Kidney (tissue), 14 donors: Measurements from ENCODE around the gene MEIS2. TPM values are rescaled to one million over a fixed set of nuclear protein-coding genes. Genes with fewer than 3 reads are reported as not detected.
A peak's percentile ranks its signal among the peaks of the same experiment; 100 is the strongest.

Experiments used
- DNase-seq, 5 donors: peaks; one replicate each; pipeline ENCODE4 v3.0.0-alpha.2; 2013 to 2020
- FAIRE-seq: peaks from 2 replicates; lab custom pipeline; 2012; peaks lifted over from hg19 to GRCh38; lab: Jason Lieb, UNC
- H3K27ac ChIP-seq, 2 donors: one replicate each; pipeline ENCODE4 v1.7.0; 2013; ENCODE audit warnings: low read depth in 2 of 2, low read length in 2 of 2, inconsistent platforms in 1 of 2
- H3K27me3 ChIP-seq: one replicate; pipeline ENCODE4 v1.7.1; 2013; ENCODE audit warnings: low read length, inconsistent platforms; ENCODE audit not compliant: control insufficient read depth, insufficient read depth
- H3K36me3 ChIP-seq, 3 donors: one replicate each; pipeline versions ENCODE4 v1.7.0 to v1.7.1; 2013; ENCODE audit warnings: low read length in 3 of 3, control low read depth in 1 of 3, inconsistent platforms in 1 of 3; ENCODE audit not compliant: insufficient read depth in 3 of 3, control insufficient read depth in 2 of 3
- H3K4me1 ChIP-seq, 3 donors: one replicate each; pipeline versions ENCODE4 v1.7.0 to v1.7.1; 2013; ENCODE audit warnings: low read length in 3 of 3, inconsistent platforms in 1 of 3, low read depth in 1 of 3; ENCODE audit not compliant: control insufficient read depth in 2 of 3, insufficient read depth in 2 of 3
- H3K4me3 ChIP-seq, 3 donors: one replicate each; pipeline versions ENCODE4 v1.7.0 to v1.8.1; 2013; ENCODE audit warnings: low read length in 3 of 3, control low read depth in 1 of 3, inconsistent platforms in 1 of 3
- H3K9ac ChIP-seq, 3 donors: one replicate each; pipeline versions ENCODE4 v1.7.0 to v1.7.1; 2013; ENCODE audit warnings: low read length in 3 of 3, control low read depth in 1 of 3, inconsistent platforms in 1 of 3
- H3K9me3 ChIP-seq, 3 donors: one replicate each; pipeline versions ENCODE4 v1.7.0 to v1.7.1; 2013; ENCODE audit warnings: low read length in 3 of 3, control low read depth in 1 of 3, inconsistent platforms in 1 of 3; ENCODE audit not compliant: control insufficient read depth in 2 of 3, insufficient read depth in 1 of 3
- intact Hi-C: fragments of 100-400 bp; cut with DNase I; formaldehyde crosslinking; loops from one replicate; pipeline ENCODE4 v1.11.1; 2022
- polyA plus RNA-seq: library from polyadenylated mRNA; stranded (reverse); fragments of 350-450 nt; fragmentation: Illumina TruSeq; extraction: RNeasy Lipid Tissue Mini Kit (QIAGEN cat#74804); gene quantifications from one replicate; pipeline ENCODE4 v1.2.3, GENCODE V29; 2014; ENCODE audit warnings: low read depth, low replicate concordance; ENCODE audit not compliant: insufficient read depth
- total RNA-seq: library from RNA; stranded (reverse); fragmentation: NEBNext Ultra II Directional; extraction: Animal tissue kit (Norgen Biotek cat#: 25700); gene quantifications from one replicate; pipeline ENCODE4 v1.2.1, GENCODE V29; 2021
- TF ChIP-seq, protein P1 (sequence below): IDR thresholded peaks from 3 replicates; pipeline ENCODE4 v1.5.1; 2012; ENCODE audit warnings: mild to moderate bottlenecking, moderate library complexity, borderline replicate concordance; ENCODE audit not compliant: insufficient read depth; ENCODE audit errors: extremely low read depth
- donor health status: control.
- donor health status: control.
- donor health status: control.
- donor health status: control.
- donor health status: control.
- donor health status: DM: yes; HTN: yes; CAD: no.
- donor health status: Normal renal cell carcinoma (clear cell type).

Gene MEIS2
- total and polyA plus RNA-seq, 2 donors from 2014 or later = 14.7 to 50.9 TPM

DNA sequence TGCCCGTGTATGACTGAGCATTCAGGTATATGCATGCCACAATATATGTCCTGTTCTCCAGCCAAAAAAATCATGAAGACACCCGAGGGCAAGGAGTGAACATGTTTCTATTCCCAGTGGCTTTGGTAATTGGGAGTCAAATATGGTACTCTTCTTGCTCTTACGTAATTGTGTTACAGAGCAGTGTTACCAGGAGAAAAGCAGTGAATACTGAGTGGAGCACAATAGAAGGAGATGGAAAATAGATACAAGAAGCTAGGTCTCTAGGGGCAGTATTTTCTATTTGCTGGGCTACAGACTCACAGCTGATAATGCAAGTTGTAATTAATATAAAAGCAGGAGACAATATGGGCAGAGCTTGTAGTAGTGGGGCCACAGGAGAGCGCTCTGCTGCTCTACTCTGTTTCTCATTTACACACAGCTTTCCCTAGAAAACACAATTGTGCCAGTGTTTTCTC lies 13.2 kb downstream of the MEIS2 start:
- Histone ChIP-seq H3K9ac (no peak overlapping the region), H3K9me3 (no peaks in the 10 kb centered on the region), H3K27ac (no peak overlapping the region), H3K4me3 (no peak overlapping the region), H3K36me3 (peaks cover 0 to 12% (median 0%) of the 10 kb centered on the region in 3 donors), H3K27me3 (no peaks in the 10 kb centered on the region), H3K4me1 (no peaks in the 10 kb centered on the region)
- intact Hi-C loops = no loop called here
- no peak for DNase-seq
- FAIRE-seq = no peak
- TF ChIP-seq, protein P1, sequence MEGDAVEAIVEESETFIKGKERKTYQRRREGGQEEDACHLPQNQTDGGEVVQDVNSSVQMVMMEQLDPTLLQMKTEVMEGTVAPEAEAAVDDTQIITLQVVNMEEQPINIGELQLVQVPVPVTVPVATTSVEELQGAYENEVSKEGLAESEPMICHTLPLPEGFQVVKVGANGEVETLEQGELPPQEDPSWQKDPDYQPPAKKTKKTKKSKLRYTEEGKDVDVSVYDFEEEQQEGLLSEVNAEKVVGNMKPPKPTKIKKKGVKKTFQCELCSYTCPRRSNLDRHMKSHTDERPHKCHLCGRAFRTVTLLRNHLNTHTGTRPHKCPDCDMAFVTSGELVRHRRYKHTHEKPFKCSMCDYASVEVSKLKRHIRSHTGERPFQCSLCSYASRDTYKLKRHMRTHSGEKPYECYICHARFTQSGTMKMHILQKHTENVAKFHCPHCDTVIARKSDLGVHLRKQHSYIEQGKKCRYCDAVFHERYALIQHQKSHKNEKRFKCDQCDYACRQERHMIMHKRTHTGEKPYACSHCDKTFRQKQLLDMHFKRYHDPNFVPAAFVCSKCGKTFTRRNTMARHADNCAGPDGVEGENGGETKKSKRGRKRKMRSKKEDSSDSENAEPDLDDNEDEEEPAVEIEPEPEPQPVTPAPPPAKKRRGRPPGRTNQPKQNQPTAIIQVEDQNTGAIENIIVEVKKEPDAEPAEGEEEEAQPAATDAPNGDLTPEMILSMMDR = no peak

DNA sequence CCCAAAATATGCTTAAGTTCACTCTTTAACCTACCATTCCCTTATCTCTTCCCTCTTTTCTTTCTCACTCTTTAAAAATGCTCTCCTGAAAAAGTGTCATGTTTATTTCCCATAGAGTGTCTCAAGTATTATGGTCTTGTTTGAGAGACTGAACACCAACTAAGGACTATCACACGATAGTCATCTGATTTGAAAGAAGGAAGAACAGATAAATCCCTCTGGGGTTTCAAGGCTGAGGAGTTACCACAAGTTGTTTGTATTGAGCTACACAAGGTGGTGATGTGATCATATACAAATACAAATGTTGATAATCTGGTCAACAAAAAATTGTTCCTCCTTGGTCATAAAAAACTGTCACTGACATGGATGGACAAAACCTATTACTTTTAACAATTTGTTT lies 13.8 kb downstream of the MEIS2 start:
- intact Hi-C loops = no loop called here
- DNase-seq (no peak), FAIRE-seq (no peak)
- peaks cover 0 to 5% (median 0%) of the 10 kb centered on the region in 3 donors for H3K4me1 ChIP-seq
- H3K36me3 ChIP-seq = peaks cover 0 to 12% (median 0%) of the 10 kb centered on the region in 3 donors
- H3K4me3 ChIP-seq = no peak overlapping the region
- H3K9ac ChIP-seq = no peak overlapping the region
- H3K9me3 ChIP-seq = no peaks in the 10 kb centered on the region
- no peaks in the 10 kb centered on the region for H3K27me3 ChIP-seq
- TF ChIP-seq, protein P1 = no peak
- H3K27ac ChIP-seq = no peak overlapping the region

DNA sequence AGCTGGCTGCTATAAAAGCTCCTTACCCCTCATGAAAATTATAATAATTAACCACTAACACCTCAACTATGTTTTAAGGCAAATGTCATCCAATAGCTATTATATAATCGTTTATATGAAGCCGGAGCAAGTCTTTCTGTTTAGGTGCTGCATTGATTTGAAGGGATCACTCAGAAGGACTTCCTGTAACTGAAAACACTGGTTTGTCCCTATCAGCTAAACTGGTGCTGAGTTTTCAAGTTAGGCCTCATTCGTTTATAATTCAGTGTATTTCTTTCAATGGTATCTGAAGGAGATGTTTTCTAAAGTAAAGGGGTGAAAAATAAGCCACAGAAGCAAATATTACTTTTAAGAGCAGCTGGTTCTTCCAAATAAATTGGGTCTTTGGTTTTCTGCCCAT lies 14.2 kb downstream of the MEIS2 start:
- DNase-seq (no peak), FAIRE-seq (no peak)
- no peak overlapping the region for H3K4me3 ChIP-seq
- H3K4me1 ChIP-seq = peaks cover 0 to 5% (median 0%) of the 10 kb centered on the region in 3 donors
- peak overlapping the region in 1 of 3 donors; percentile 4 for H3K9ac ChIP-seq
- H3K27ac ChIP-seq = no peak overlapping the region
- H3K27me3 ChIP-seq = no peaks in the 10 kb centered on the region
- TF ChIP-seq, protein P1 = no peak
- intact Hi-C loops = no loop called here
- peaks cover 0 to 12% (median 0%) of the 10 kb centered on the region in 3 donors for H3K36me3 ChIP-seq
- H3K9me3 ChIP-seq = no peaks in the 10 kb centered on the region

DNA sequence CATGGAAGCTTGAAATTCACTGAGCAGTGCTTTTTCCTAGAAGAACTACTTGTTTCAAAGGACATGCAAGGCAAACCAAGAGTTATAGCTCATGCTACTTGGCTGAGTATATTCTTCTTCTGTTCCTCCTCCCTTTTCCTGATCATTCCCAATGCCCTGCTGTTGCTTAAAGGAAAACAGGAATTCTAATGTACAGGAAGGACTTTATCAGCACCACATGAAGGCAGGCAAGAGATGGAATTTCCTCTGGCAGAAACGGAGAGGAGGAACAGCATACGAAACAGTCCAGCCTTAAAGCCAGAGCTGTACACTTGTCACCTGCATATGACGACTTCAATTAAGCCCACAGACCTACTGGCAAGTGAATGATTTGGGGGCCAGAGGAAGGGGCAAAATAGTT lies 15.7 kb downstream of the MEIS2 start:
- TF ChIP-seq, protein P1 = no peak

More for the DNA sequence above, 15.7 kb downstream of the MEIS2 start:
- no peak for FAIRE-seq
- H3K36me3 ChIP-seq = peaks cover 0 to 10% (median 0%) of the 10 kb centered on the region in 3 donors
- no peaks in the 10 kb centered on the region for H3K27me3 ChIP-seq
- H3K27ac ChIP-seq = no peak overlapping the region
- no peak overlapping the region for H3K9ac ChIP-seq
- no peaks in the 10 kb centered on the region for H3K9me3 ChIP-seq
- no peak overlapping the region for H3K4me3 ChIP-seq
- DNase-seq = peak in 1 of 5 donors; percentile 54
- H3K4me1 ChIP-seq = peaks cover 0 to 5% (median 0%) of the 10 kb centered on the region in 3 donors
- intact Hi-C loops = no loop called here
